Immature natural killer cell (primary cell): ENCODE data around the gene SPINK8. TPM values are rescaled to one million over a fixed set of nuclear protein-coding genes. Genes with fewer than 3 reads are reported as not detected.
"Not testable (repeated sequence)": the region's sequence is repeated elsewhere in the genome, so short reads cannot be mapped to it uniquely, and the experiment has no call there.

Experiments used
- DNase-seq, 3 donors: peaks; one replicate each; pipeline ENCODE4 v3.0.0; 2022; ENCODE audit warnings: mixed read lengths in 1 of 3
- H3K27ac Mint-ChIP-seq, 6 donors: one replicate each; pipeline ENCODE4 v1.8.0; 2020; ENCODE audit warnings: mixed read lengths in 6 of 6, mild to moderate bottlenecking in 5 of 6, inconsistent platforms in 4 of 6, moderate library complexity in 3 of 6
- H3K27me3 Mint-ChIP-seq, 3 donors: one replicate each; pipeline ENCODE4 v1.8.0; 2020 to 2021; ENCODE audit warnings: low read depth in 3 of 3, mild to moderate bottlenecking in 3 of 3, mixed read lengths in 3 of 3, moderate library complexity in 3 of 3, inconsistent platforms in 1 of 3
- H3K36me3 Mint-ChIP-seq, 3 donors: one replicate each; pipeline ENCODE4 v1.8.0; 2020; ENCODE audit warnings: mixed read lengths in 3 of 3, inconsistent platforms in 2 of 3, mild to moderate bottlenecking in 2 of 3
- H3K4me1 Mint-ChIP-seq, 2 donors: one replicate each; pipeline ENCODE4 v1.8.0; 2020; ENCODE audit warnings: inconsistent platforms in 2 of 2, mild to moderate bottlenecking in 2 of 2, mixed read lengths in 2 of 2, moderate library complexity in 1 of 2
- H3K4me3 Mint-ChIP-seq, 5 donors: one replicate each; pipeline ENCODE4 v1.8.0; 2020; ENCODE audit warnings: mild to moderate bottlenecking in 5 of 5, mixed read lengths in 5 of 5, inconsistent platforms in 3 of 5, moderate library complexity in 3 of 5
- H3K9me3 Mint-ChIP-seq, 6 donors: one replicate each; pipeline ENCODE4 v1.8.0; 2020; ENCODE audit warnings: mild to moderate bottlenecking in 6 of 6, mixed read lengths in 6 of 6, inconsistent platforms in 4 of 6, moderate library complexity in 3 of 6
- polyA plus RNA-seq, 3 donors: library from polyadenylated mRNA; unstranded; fragments of 300-500 nt; fragmentation: Illumina TruSeq; gene quantifications; one replicate each; pipeline ENCODE4 v1.2.3, GENCODE V29; 2021

Gene SPINK8
- polyA plus RNA-seq, 3 donors from 2014 or later = not detected

DNA sequence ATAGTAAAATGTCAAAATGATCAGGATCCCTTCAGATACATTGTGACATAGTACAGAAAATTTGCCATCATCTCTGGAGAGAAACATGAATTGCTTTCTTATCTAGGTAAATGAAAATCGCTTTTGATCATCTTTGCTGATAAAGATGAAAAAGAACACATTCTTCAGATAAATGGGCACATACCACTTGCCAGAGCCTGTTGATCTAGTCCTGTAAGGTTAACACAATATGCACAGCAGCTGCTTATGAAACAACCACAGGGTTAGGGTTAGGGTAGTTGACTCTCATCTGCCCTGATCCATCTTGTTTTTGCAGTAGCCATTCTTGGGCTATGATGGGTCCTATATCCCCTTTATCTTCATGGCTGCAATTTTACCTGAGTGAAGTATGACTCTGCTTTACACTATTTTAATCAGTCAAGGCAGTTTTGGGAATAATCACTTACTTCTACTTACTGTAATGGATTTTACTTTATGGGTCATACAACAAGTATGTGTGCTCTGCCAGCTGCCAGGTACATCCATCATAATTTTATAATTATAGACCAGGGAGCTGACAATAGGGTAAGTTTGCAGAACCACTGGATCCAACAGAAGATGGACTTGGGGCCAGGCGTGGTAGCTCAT, 12.6 kb upstream of the SPINK8 start:
- H3K27ac Mint-ChIP-seq = no peak overlapping the region

GRCh38 chr3:48344867-48345507, 11.5 kb upstream of the SPINK8 start:
- Mint-ChIP-seq H3K4me3 (no peak overlapping the region), H3K9me3 (no peaks in the 10 kb centered on the region), H3K4me1 (no peaks in the 10 kb centered on the region), H3K27me3 (peaks cover 4 to 6% (median 4%) of the 10 kb centered on the region in 3 donors), H3K27ac (no peak overlapping the region), H3K36me3 (no peaks in the 10 kb centered on the region)
- DNase-seq = no peak

More for the DNA sequence above, 12.6 kb upstream of the SPINK8 start:
- no peaks in the 10 kb centered on the region for H3K36me3 Mint-ChIP-seq
- DNase-seq = no peak
- no peaks in the 10 kb centered on the region for H3K9me3 Mint-ChIP-seq
- H3K27me3 Mint-ChIP-seq = peaks cover 4 to 6% (median 6%) of the 10 kb centered on the region in 3 donors
- no peaks in the 10 kb centered on the region for H3K4me1 Mint-ChIP-seq
- H3K4me3 Mint-ChIP-seq = no peak overlapping the region

DNA sequence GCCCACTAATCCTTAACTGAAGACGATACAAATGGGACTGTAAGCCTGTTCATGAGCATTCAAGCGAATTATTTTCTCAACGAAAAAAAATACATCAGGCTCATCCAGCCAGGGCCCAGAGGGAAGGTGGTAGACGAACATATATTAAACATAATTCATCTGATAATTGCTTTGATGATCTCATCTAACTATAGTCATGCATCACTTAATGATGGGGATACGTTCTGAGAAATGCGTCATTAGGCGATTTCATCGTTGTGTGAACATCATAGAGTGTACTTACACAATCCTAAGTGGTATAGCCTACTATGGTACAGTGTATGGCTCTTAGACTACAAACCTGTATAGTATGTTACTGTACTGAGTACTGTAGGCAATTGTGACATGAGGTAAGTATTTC, 10.0 kb upstream of the SPINK8 start:
- H3K27ac Mint-ChIP-seq = no peak overlapping the region
- no peaks in the 10 kb centered on the region for H3K4me1 Mint-ChIP-seq
- no peaks in the 10 kb centered on the region for H3K36me3 Mint-ChIP-seq
- peaks cover 4 to 6% (median 4%) of the 10 kb centered on the region in 3 donors for H3K27me3 Mint-ChIP-seq
- H3K9me3 Mint-ChIP-seq = no peaks in the 10 kb centered on the region
- no peak overlapping the region for H3K4me3 Mint-ChIP-seq
- DNase-seq = no peak

- Mint-ChIP-seq H3K27ac (no peak overlapping the region), H3K27me3 (peaks cover 0 to 7% (median 3%) of the 10 kb centered on the region in 3 donors), H3K4me1 (no peaks in the 10 kb centered on the region), H3K4me3 (no peak overlapping the region), H3K9me3 (no peaks in the 10 kb centered on the region), H3K36me3 (no peaks in the 10 kb centered on the region)
- DNase-seq = no peak
Observed at GRCh38 chr3:48338635-48339034, 5.2 kb upstream of the SPINK8 start.

GRCh38 chr3:48337536-48337935, 4.1 kb upstream of the SPINK8 start:
- H3K27me3 Mint-ChIP-seq, H3K4me1 Mint-ChIP-seq, H3K9me3 Mint-ChIP-seq: not testable (repeated sequence)

DNA sequence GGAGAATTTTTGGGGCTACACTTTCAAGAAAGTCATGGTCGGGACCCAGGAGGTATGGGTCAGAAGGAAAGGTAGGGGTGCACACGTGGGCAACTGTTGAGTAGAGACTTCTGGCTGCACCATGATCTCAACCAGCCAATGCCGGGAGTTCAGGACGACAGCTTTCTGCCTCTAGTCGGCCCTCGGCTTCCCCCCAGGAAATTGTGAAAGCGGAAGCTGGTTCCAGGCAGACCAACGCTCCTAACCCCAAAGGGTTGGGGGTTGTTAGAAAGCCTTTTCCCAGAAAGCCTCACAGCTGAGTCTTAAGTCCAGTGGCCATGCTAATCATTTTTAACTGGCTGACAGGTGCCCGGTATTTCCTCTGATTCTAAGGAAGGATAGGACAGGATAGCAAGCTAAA, 1.8 kb upstream of the SPINK8 start:
- H3K4me1 Mint-ChIP-seq, DNase-seq, H3K27ac Mint-ChIP-seq, H3K27me3 Mint-ChIP-seq, H3K4me3 Mint-ChIP-seq, H3K36me3 Mint-ChIP-seq, H3K9me3 Mint-ChIP-seq: not testable (repeated sequence)

More at GRCh38 chr3:48337536-48337935, 4.1 kb upstream of the SPINK8 start:
- H3K36me3 Mint-ChIP-seq, DNase-seq, H3K27ac Mint-ChIP-seq, H3K4me3 Mint-ChIP-seq: not testable (repeated sequence)

DNA sequence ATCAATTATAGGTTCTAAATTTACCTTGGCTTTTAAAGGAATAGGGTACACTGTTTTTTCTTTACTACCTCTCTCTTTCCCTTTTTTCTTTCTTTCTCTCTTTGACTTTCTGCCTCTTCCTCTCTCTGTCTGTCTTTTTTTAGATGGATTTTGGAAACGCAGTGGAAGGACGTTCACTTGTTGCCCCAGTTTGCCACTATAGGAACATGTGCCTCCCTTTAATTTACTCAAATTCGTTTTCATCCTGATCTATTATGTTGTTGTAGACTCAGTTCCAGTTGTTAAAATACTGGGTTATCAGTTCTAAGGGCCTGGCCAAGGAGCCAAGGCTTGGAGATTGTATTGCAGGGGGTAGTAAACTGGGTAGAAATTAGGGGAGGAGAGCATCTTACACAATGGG, 1.1 kb upstream of the SPINK8 start:
- Mint-ChIP-seq H3K4me1 (no peaks in the 10 kb centered on the region), H3K27me3 (peaks cover 2 to 7% (median 3%) of the 10 kb centered on the region in 3 donors), H3K4me3 (no peak overlapping the region), H3K9me3 (no peaks in the 10 kb centered on the region), H3K36me3 (no peaks in the 10 kb centered on the region), H3K27ac (no peak overlapping the region)
- DNase-seq = no peak

- not testable (repeated sequence) for H3K27me3 Mint-ChIP-seq, H3K36me3 Mint-ChIP-seq, H3K27ac Mint-ChIP-seq, H3K9me3 Mint-ChIP-seq, H3K4me1 Mint-ChIP-seq, DNase-seq, H3K4me3 Mint-ChIP-seq
Observed at GRCh38 chr3:48331706-48332435, 1.6 kb downstream of the SPINK8 start.

DNA sequence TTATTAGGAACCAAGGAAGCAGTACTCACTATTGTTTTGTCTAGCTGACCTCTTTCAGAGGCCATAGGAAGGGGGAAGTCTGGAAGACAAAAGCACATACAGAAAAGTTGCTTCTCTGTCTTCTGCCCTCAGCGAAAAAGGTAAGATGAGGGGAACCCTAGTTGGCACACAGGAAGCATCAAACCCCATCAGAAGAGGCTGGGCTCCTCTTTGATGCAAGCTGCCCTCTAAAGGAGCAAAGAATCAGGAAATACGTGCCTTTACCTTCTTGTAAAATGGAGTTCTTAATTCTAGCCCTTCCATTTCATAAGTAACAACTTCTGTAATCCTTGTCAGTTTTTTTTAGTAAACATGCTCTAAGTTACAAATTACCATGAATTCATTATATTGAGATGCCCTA, 12.5 kb downstream of the SPINK8 start:
- no peak overlapping the region for H3K4me3 Mint-ChIP-seq
- H3K9me3 Mint-ChIP-seq = peaks cover 0 to 4% (median 2%) of the 10 kb centered on the region in 6 donors
- H3K27me3 Mint-ChIP-seq = peaks cover 0 to 13% (median 0%) of the 10 kb centered on the region in 3 donors
- H3K27ac Mint-ChIP-seq = no peak overlapping the region
- H3K4me1 Mint-ChIP-seq = no peaks in the 10 kb centered on the region
- no peak for DNase-seq
- peaks cover 0 to 3% (median 0%) of the 10 kb centered on the region in 3 donors for H3K36me3 Mint-ChIP-seq

DNA sequence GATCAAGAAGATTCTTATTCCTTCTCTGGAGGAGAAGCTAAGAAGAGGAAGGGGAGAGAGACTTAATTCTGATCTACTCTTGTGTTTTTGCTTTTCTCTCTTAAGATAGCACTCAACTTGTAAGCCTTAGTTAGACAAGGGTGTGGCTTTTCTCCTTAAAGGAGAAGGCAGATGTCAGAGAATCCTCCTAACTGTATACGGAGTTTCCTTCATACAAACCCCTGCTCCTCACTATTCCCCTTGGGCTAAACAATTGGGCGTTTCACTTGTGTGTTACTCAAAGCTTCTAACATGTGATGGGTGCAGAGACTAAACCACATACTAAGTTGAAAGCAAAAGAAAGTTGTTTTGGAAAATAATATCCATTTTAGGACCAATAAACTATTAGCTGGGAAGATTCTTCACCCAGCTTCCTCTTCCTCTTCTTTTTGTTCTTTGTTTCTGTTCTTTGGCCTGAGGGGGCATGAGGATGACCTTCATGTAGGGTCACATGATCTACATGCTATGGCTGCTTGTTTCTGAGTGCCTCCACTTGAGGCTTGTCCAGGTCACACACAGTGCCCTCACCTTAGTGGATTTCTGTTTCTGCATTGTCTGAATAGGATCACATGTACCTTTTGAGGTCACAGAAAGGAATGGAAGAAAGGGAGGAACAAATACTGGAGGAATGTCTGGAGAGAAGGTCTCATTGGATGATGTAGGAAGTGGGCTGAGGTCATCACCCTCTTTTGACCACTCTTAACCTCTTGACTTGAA, 14.6 kb downstream of the SPINK8 start:
- H3K36me3 Mint-ChIP-seq = peaks cover 0 to 21% (median 0%) of the 10 kb centered on the region in 3 donors
- DNase-seq = no peak
- no peak overlapping the region for H3K4me3 Mint-ChIP-seq
- H3K4me1 Mint-ChIP-seq = no peaks in the 10 kb centered on the region
- peaks cover 2 to 25% (median 19%) of the 10 kb centered on the region in 6 donors for H3K9me3 Mint-ChIP-seq
- H3K27ac Mint-ChIP-seq = no peak overlapping the region
- peaks cover 0 to 15% (median 3%) of the 10 kb centered on the region in 3 donors for H3K27me3 Mint-ChIP-seq

GRCh38 chr3:48314542-48314941, 18.9 kb downstream of the SPINK8 start:
- H3K9me3 Mint-ChIP-seq = peaks cover 7 to 31% (median 23%) of the 10 kb centered on the region in 6 donors
- no peak for DNase-seq
- H3K27ac Mint-ChIP-seq = no peak overlapping the region
- H3K4me3 Mint-ChIP-seq = no peak overlapping the region
- H3K27me3 Mint-ChIP-seq = peaks cover 3 to 17% (median 13%) of the 10 kb centered on the region in 3 donors
- H3K36me3 Mint-ChIP-seq = peaks cover 0 to 25% (median 5%) of the 10 kb centered on the region in 3 donors
- H3K4me1 Mint-ChIP-seq = no peaks in the 10 kb centered on the region

GRCh38 chr3:48306860-48307530, 26.5 kb downstream of the SPINK8 start:
- Mint-ChIP-seq H3K4me3 (no peak overlapping the region), H3K36me3 (no peaks in the 10 kb centered on the region)

DNA sequence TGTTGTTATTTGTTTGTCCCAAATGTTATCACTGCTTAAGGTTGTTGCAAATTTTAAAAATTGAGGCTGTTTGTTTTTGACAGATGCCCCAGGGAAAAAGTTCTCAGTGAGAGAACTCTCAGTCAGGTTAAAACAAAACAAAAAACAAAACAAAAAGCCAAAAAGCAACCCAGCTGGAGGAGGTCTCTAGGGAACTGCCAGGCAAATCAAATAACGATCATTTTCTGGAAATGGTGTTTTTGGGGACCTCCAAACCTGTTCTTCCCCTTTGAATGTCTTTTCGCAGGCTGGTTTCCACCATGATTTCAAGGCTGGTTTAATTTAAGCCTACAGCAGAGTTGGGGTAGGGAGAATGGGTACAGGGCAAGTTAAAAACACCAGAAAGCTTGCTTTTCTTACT, 27.2 kb downstream of the SPINK8 start:
- Mint-ChIP-seq H3K4me3 (no peak overlapping the region), H3K9me3 (no peaks in the 10 kb centered on the region), H3K27ac (no peak overlapping the region), H3K36me3 (no peaks in the 10 kb centered on the region), H3K27me3 (peaks cover 2 to 8% (median 6%) of the 10 kb centered on the region in 3 donors), H3K4me1 (peaks cover 14% of the 10 kb centered on the region in 2 donors)
- no peak for DNase-seq

More at GRCh38 chr3:48306860-48307530, 26.5 kb downstream of the SPINK8 start:
- Mint-ChIP-seq H3K4me1 (peaks cover 9 to 10% of the 10 kb centered on the region in 2 donors), H3K27ac (no peak overlapping the region), H3K27me3 (peaks cover 1 to 7% (median 6%) of the 10 kb centered on the region in 3 donors), H3K9me3 (no peaks in the 10 kb centered on the region)
- DNase-seq = no peak
